Esophagus muscularis mucosa (tissue), 4 donors: ENCODE measurements around the gene FAM171A1. TPM values are rescaled to one million over a fixed set of nuclear protein-coding genes. Genes with fewer than 3 reads are reported as not detected.

Source experiments
- DNase-seq: peaks from one replicate; pipeline ENCODE4 v3.0.0-alpha.2; 2017; ENCODE audit errors: extremely low spot score
- H3K27ac ChIP-seq, 4 donors: fragments of 200-600 bp; sonication (generic); replicated peaks in 1 of 4; 1 replicate in 3 of 4; 2 replicates in 1 of 4; pipeline ENCODE4 v1.5.1; 2016 to 2019; ENCODE audit warnings: mild to moderate bottlenecking in 1 of 4
- H3K27me3 ChIP-seq, 4 donors: fragments of 200-600 bp; sonication (generic); one replicate each; pipeline versions ENCODE4 v1.5.1 to v1.6.0; 2016 to 2019
- H3K36me3 ChIP-seq, 4 donors: fragments of 200-600 bp; sonication (generic); one replicate each; pipeline ENCODE4 v1.5.1; 2016 to 2019
- H3K4me1 ChIP-seq, 4 donors: fragments of 200-600 bp; sonication (generic); one replicate each; pipeline ENCODE4 v1.5.1; 2016 to 2019
- H3K4me3 ChIP-seq, 4 donors: fragments of 200-600 bp; sonication (generic); 1 replicate in 2 of 4; 2 replicates in 2 of 4; pipeline ENCODE4 v1.5.1; 2016 to 2019; ENCODE audit warnings: mild to moderate bottlenecking in 4 of 4, moderate library complexity in 1 of 4
- H3K9me3 ChIP-seq, 4 donors: fragments of 200-600 bp; sonication (generic); 1 replicate in 3 of 4; 2 replicates in 1 of 4; pipeline ENCODE4 v1.5.1; 2016 to 2019
- EP300 ChIP-seq: sonication (generic); formaldehyde crosslinking; IDR thresholded peaks from one replicate; pipeline ENCODE4 v1.6.1; 2017; ENCODE audit warnings: antibody characterized with exemption
- POLR2A ChIP-seq: fragments of 450-650 bp; IDR thresholded peaks from one replicate; pipeline ENCODE4 v1.6.1; 2017; ENCODE audit warnings: antibody characterized with exemption, moderate library complexity, mild to moderate bottlenecking, low read depth
- POLR2AphosphoS5 ChIP-seq, 2 donors: sonication (generic); formaldehyde crosslinking; IDR thresholded peaks; one replicate each; pipeline ENCODE4 v1.6.1; 2017; ENCODE audit warnings: antibody characterized with exemption in 2 of 2
- WGBS: methylation state at CpG from one replicate; pipeline ENCODE4 v1.1.5; 2018; 5-methylcytosine and 5-hydroxymethylcytosine counted together
- intact Hi-C: fragments of 100-400 bp; cut with DNase I; formaldehyde crosslinking; loops from one replicate; pipeline ENCODE4 v1.15.1; 2023
- total RNA-seq, 4 donors: library from RNA; depleted of rRNA; stranded (reverse); fragments of >200 nt; gene quantifications; one replicate each; pipeline versions ENCODE4 v1.1.0 to v1.2.1, GENCODE V29; 2016
- TF ChIP-seq, protein P1 (sequence below), 3 experiments: fragments of 200-600 bp in 2 of 3; fragments of 450-650 bp in 1 of 3; sonication (generic) in 2 of 3; IDR thresholded peaks; one replicate each; pipeline ENCODE4 v1.5.1; 2017 to 2019; ENCODE audit warnings: antibody characterized with exemption in 3 of 3, mild to moderate bottlenecking in 2 of 3, moderate library complexity in 1 of 3

The FAM171A1 gene
- total RNA-seq, 4 donors from 2014 or later = 7.1 to 15.0 (median 12.6) TPM

DNA sequence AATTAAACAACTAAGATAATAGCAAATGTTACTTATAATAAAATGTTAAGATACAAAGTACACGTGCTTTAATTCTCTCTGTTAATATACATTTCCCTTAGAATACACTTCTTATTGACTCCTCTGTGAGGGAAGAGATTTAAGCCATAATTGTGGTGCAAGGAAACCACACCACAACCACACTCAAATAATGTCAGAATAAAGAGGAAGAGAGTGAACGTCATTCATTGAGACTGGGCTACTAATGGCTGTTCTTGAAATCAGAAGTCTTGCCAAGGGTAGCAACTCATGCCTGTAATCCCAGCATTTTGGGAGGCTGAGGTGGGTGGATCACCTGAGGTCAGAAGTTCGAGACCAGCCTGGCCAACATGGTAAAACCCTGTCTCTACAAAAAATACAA lies 10.0 kb downstream of the FAM171A1 start:
- 86% methylated on average over 3 of the region's 3 CpGs for WGBS
- Histone ChIP-seq H3K27ac (no peak overlapping the region), H3K4me1 (no peaks in the 10 kb centered on the region), H3K27me3 (no peaks in the 10 kb centered on the region), H3K36me3 (no peaks in the 10 kb centered on the region), H3K4me3 (no peak overlapping the region), H3K9me3 (no peaks in the 10 kb centered on the region)
- intact Hi-C loops = loop anchor here (10.0 kb wide), 1 partner anchor 96 kb away; no protein-coding TSS in a partner anchor
- no peak for DNase-seq
- TF ChIP-seq, protein P1, sequence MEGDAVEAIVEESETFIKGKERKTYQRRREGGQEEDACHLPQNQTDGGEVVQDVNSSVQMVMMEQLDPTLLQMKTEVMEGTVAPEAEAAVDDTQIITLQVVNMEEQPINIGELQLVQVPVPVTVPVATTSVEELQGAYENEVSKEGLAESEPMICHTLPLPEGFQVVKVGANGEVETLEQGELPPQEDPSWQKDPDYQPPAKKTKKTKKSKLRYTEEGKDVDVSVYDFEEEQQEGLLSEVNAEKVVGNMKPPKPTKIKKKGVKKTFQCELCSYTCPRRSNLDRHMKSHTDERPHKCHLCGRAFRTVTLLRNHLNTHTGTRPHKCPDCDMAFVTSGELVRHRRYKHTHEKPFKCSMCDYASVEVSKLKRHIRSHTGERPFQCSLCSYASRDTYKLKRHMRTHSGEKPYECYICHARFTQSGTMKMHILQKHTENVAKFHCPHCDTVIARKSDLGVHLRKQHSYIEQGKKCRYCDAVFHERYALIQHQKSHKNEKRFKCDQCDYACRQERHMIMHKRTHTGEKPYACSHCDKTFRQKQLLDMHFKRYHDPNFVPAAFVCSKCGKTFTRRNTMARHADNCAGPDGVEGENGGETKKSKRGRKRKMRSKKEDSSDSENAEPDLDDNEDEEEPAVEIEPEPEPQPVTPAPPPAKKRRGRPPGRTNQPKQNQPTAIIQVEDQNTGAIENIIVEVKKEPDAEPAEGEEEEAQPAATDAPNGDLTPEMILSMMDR (IDR thresholded peaks at IDR 0.05) = no peak
- no peak for TF ChIP-seq POLR2A
- no peak for TF ChIP-seq EP300
- TF ChIP-seq POLR2AphosphoS5 (IDR thresholded peaks at IDR 0.05) = no peak

DNA sequence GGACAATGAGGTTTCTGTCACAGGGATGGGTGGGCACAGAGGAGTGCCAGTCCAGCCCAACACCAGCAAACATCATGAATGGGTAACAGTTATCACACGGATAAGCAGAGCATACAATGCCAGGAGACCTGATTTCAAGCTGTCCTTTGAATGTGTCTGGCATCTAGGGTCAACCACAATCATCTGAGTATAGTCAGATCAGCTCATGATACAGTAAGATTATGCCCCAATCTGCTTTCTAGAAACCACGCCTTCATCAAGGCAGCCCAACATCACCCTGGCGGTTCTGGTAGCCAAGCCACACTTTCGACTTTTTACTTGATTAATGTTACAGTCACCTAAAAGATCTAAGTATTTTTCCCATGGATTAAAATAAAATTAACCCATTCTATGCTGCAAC lies 10.5 kb downstream of the FAM171A1 start:
- no peak for DNase-seq
- TF ChIP-seq POLR2AphosphoS5 (IDR thresholded peaks at IDR 0.05) (no peak), POLR2A (no peak), EP300 (no peak)
- TF ChIP-seq, protein P1 (IDR thresholded peaks at IDR 0.05) = no peak
- no peak overlapping the region for H3K4me3 ChIP-seq
- H3K36me3 ChIP-seq = no peaks in the 10 kb centered on the region
- WGBS = 84% methylated on average over 4 of the region's 4 CpGs
- no peak overlapping the region for H3K27ac ChIP-seq
- no peaks in the 10 kb centered on the region for H3K4me1 ChIP-seq
- intact Hi-C loops = loop anchor here (10.0 kb wide), 1 partner anchor 96 kb away; no protein-coding TSS in a partner anchor
- H3K27me3 ChIP-seq = no peaks in the 10 kb centered on the region
- H3K9me3 ChIP-seq = no peaks in the 10 kb centered on the region

DNA sequence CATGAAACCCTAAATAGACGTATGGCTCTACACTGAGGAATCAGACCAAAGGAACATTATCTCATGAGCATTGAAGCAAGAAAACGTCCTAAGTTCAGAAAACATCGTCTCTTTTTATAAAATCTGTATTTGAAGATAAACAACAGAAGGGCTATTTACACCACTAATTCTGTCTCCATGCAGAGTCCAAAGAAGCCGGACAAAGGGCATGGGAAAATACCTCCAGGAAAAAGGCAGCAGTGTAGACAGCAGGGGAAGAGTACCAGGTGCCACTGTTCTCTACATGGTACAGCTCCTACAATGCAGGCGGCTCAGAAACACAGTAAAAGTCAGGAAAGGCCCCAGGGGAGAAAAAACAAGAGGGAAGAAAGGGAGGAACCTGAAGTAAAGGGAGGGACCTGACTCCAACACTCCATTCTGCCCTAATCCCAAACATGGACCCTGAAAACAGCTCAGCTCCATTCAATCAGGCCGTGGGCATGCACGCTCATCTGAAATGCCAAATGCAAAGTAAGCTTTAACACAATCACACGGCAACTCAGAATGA lies 17.5 kb downstream of the FAM171A1 start:
- no peak overlapping the region for H3K4me3 ChIP-seq
- DNase-seq = no peak
- intact Hi-C loops = no loop called here
- no peaks in the 10 kb centered on the region for H3K27me3 ChIP-seq
- H3K27ac ChIP-seq = no peak overlapping the region
- H3K4me1 ChIP-seq = peaks cover 0 to 9% (median 3%) of the 10 kb centered on the region in 4 donors
- no peaks in the 10 kb centered on the region for H3K9me3 ChIP-seq
- no peaks in the 10 kb centered on the region for H3K36me3 ChIP-seq
- TF ChIP-seq EP300 = no peak
- TF ChIP-seq POLR2A = no peak
- TF ChIP-seq, protein P1 (IDR thresholded peaks at IDR 0.05) = no peak
- no peak for TF ChIP-seq POLR2AphosphoS5 (IDR thresholded peaks at IDR 0.05)
- WGBS = 90% methylated on average over 8 of the region's 8 CpGs

DNA sequence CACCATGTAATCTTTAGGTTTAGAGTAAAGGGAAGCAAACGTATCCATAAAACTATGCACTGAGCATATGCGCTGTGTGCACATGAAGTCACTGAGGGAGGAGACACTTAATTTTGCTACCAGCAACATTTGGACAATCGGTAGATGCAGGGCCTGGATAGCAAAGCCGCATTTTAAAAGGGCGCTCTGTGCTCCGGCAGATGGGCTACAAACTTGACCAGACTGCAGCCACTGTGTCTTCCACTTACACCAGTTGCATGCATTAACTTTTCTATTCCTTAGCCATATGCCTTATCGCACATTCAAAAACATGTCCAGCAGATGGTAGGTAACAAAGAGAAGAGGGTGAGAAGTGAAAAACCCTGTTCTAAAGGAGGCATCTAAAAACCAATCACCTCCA lies 18.3 kb downstream of the FAM171A1 start:
- Histone ChIP-seq H3K27me3 (no peaks in the 10 kb centered on the region), H3K4me1 (peaks cover 0 to 9% (median 3%) of the 10 kb centered on the region in 4 donors), H3K9me3 (no peaks in the 10 kb centered on the region), H3K36me3 (no peaks in the 10 kb centered on the region), H3K4me3 (no peak overlapping the region), H3K27ac (no peak overlapping the region)
- intact Hi-C loops = no loop called here
- DNase-seq = no peak
- WGBS = 91% methylated on average over 7 of the region's 7 CpGs
- TF ChIP-seq POLR2A (no peak), POLR2AphosphoS5 (IDR thresholded peaks at IDR 0.05) (no peak), EP300 (no peak)
- TF ChIP-seq, protein P1 (IDR thresholded peaks at IDR 0.05) = no peak

DNA sequence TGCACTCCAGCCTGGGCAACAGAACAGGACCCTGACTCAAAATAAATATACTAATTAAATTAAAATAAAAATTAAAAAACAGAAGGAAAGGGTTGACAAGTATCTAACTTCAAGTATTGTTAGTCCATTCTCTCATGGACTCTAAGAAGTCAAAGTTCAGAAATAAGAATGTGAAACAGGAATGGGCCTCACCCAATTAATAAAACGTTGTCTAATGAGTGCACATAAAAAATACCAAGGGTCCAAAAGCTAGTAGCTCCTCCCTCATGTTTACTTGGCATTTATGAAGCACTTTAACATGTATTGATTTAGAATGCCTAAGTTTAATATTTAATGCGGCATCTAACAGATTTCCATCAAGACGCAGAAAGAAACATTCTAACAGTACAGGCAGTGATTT lies 18.9 kb downstream of the FAM171A1 start:
- no peaks in the 10 kb centered on the region for H3K36me3 ChIP-seq
- no peaks in the 10 kb centered on the region for H3K9me3 ChIP-seq
- DNase-seq = no peak
- WGBS = 92% methylated on average over 3 of the region's 3 CpGs
- H3K27ac ChIP-seq = no peak overlapping the region
- peaks cover 0 to 9% (median 3%) of the 10 kb centered on the region in 4 donors for H3K4me1 ChIP-seq
- no peaks in the 10 kb centered on the region for H3K27me3 ChIP-seq
- intact Hi-C loops = no loop called here
- no peak overlapping the region for H3K4me3 ChIP-seq
- TF ChIP-seq EP300 = no peak
- TF ChIP-seq POLR2AphosphoS5 (IDR thresholded peaks at IDR 0.05) = no peak
- TF ChIP-seq, protein P1 (IDR thresholded peaks at IDR 0.05) = no peak
- TF ChIP-seq POLR2A = no peak
